ENCODE measurements around the gene COPS7A. TPM values are rescaled to one million over a fixed set of nuclear protein-coding genes. Genes with fewer than 3 reads are reported as not detected.

Gene COPS7A
- total RNA-seq, 1 experiment from 2014 or later, result 34.2 TPM

DNA sequence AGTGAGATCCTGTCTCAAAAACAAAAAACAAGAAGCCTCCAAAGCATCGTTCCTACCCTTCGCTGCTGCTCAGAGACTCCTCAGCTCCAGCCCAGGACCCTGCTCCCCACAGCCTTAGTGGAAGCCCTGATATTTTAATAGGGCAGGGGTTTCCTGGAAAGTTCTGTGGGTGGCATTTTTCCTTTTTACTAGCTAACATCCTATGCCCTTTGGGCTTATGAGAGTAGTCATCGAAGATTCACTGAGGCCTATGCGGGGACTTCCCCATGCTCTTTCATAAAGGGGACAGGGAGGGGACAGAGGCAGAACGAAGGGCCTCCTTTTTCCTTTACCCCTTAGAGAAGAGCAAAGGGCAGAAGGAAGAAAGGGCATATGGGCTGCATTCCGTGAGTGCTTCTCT is 56.7 kb downstream of the COPS7A start:
- no peak overlapping the region for H3K27ac Mint-ChIP-seq
- no peak overlapping the region for H2AK5ac ChIP-seq (ENCODE audit: insufficient read length, low read length)
- H3K4me1 Mint-ChIP-seq, result peaks cover 26 to 31% of the 10 kb centered on the region in 2 experiments

More for the DNA sequence above, 56.7 kb downstream of the COPS7A start:
- Histone ChIP-seq H2BK5ac (ENCODE audit: insufficient read length, low read length) (no peak overlapping the region), H4K8ac (replicated peaks; ENCODE audit: insufficient read length, low read depth, low read length) (no peak overlapping the region), H3K23ac (ENCODE audit: insufficient read length, low read depth, low read length) (no peak overlapping the region), H2BK15ac (ENCODE audit: low read depth, low read length) (no peak overlapping the region), H2BK20ac (ENCODE audit: low read depth, low read length, poor library complexity, severe bottlenecking) (no peak overlapping the region), H2BK12ac (ENCODE audit: insufficient read length, low read depth, low read length) (no peak overlapping the region), H3K23me2 (ENCODE audit: insufficient read length, low read depth, low read length, poor library complexity, severe bottlenecking) (peaks cover 10% of the 10 kb centered on the region), H3T11ph (ENCODE audit: low read length) (no peak overlapping the region), H2BK120ac (ENCODE audit: low read depth, low read length, poor library complexity, severe bottlenecking) (no peak overlapping the region), H4K20me1 (ENCODE audit: control insufficient read depth, insufficient read depth, insufficient read length) (no peaks in the 10 kb centered on the region), H3K79me1 (ENCODE audit: insufficient read depth, low read depth, low read length, poor library complexity, severe bottlenecking) (no peaks in the 10 kb centered on the region), H3K4me1 (ENCODE audit: insufficient read depth, low read length) (no peaks in the 10 kb centered on the region), H3K27me3 (ENCODE audit: insufficient read depth, low read length) (peaks cover 2% of the 10 kb centered on the region; the same call in 1 of the 2 replicates), H3K18ac (ENCODE audit: insufficient read length, low read depth, low read length) (no peak overlapping the region), H3K4ac (ENCODE audit: low read depth, low read length) (no peak overlapping the region), H3K4me2 (ENCODE audit: insufficient read depth, insufficient read length, low read length) (no peak overlapping the region), H4K5ac (ENCODE audit: insufficient read length, low read depth, low read length) (no peak overlapping the region), H3K56ac (ENCODE audit: insufficient read length, low read depth, low read length) (no peak overlapping the region), H3K9ac (ENCODE audit: extremely low read depth, insufficient read length, low read length) (no peak overlapping the region), H2AFZ (ENCODE audit: low read length) (no peak overlapping the region), H4K91ac (ENCODE audit: insufficient read length, low read depth, low read length) (no peak overlapping the region), H3K9me3 (ENCODE audit: control insufficient read depth, low read depth, low read length) (no peaks in the 10 kb centered on the region), H3K14ac (ENCODE audit: insufficient read depth, low read length) (no peak overlapping the region), H3K79me2 (ENCODE audit: insufficient read depth, low read length) (no peaks in the 10 kb centered on the region), H3K27ac (ENCODE audit: insufficient read length, low read depth, low read length) (no peak overlapping the region)
- Mint-ChIP-seq H3K4me3 (no peak overlapping the region; a peak in 1 of 5 replicates), H3K9me3 (no peaks in the 10 kb centered on the region), H3K36me3 (ENCODE audit: insufficient read depth in 1 of 3, low read depth in 3 of 3) (peaks cover under 1 to 12% (median 9%) of the 10 kb centered on the region in 3 experiments; a peak in 6 of 7 replicates), H3K27me3 (ENCODE audit: low read depth) (peaks cover 31% of the 10 kb centered on the region)
- TF ChIP-seq CTCF (conservative IDR thresholded peaks at IDR 0.05), result no peak
- WGBS (ENCODE audit: extremely low coverage, insufficient read length, low lambda C conversion rate), result no CpG with 5 or more reads among the region's 6 CpGs
- no peak for DNase-seq

Other genes with a start within 250 kb of the COPS7A start
- gene MRPL51, start 230.8 kb upstream of the COPS7A start, total RNA-seq (2021), result 321 and 329 TPM in 2 replicates
- gene NCAPD2, start 229.9 kb upstream of the COPS7A start, total RNA-seq (2021), result 105 and 114 TPM in 2 replicates
- gene GAPDH, start 189.5 kb upstream of the COPS7A start, total RNA-seq (2021), result 4,581 and 4,651 TPM in 2 replicates
- 16.3 and 17.9 TPM in 2 replicates for gene IFFO1, start 168.0 kb upstream of the COPS7A start, total RNA-seq (2021)
- 136 and 137 TPM in 2 replicates for gene NOP2, start 155.8 kb upstream of the COPS7A start, total RNA-seq (2021)
- 334 and 346 TPM in 2 replicates for gene CHD4, start 116.7 kb upstream of the COPS7A start, total RNA-seq (2021)
- gene LPAR5, start 88.1 kb upstream of the COPS7A start, total RNA-seq (2021), result 0.22 TPM in 2 replicates
- 1.3 and 1.9 TPM in 2 replicates for gene ACRBP, start 76.6 kb upstream of the COPS7A start, total RNA-seq (2021)
- gene ING4, start 60.9 kb upstream of the COPS7A start, total RNA-seq (2021), result 20.1 TPM in 2 replicates
- gene ZNF384, start 34.7 kb upstream of the COPS7A start, total RNA-seq (2021), result 83.5 and 88.0 TPM in 2 replicates
- gene PIANP, start 23.2 kb upstream of the COPS7A start, total RNA-seq (2021), result 5.2 and 6.6 TPM in 2 replicates
- 244 and 258 TPM in 2 replicates for gene MLF2, start 29.1 kb downstream of the COPS7A start, total RNA-seq (2021)
- gene PTMS, start 42.3 kb downstream of the COPS7A start, total RNA-seq (2021), result 422 and 438 TPM in 2 replicates
- 1.7 and 2.2 TPM in 2 replicates for gene LAG3, start 48.5 kb downstream of the COPS7A start, total RNA-seq (2021)
- gene CD4, start 65.5 kb downstream of the COPS7A start, total RNA-seq (2021), result 0.88 and 1.1 TPM in 2 replicates
- 4.6 and 6.1 TPM in 2 replicates for gene GPR162, start 97.8 kb downstream of the COPS7A start, total RNA-seq (2021)
- gene P3H3, start 104.4 kb downstream of the COPS7A start, total RNA-seq (2021), result 55.0 and 60.2 TPM in 2 replicates
- 17.3 and 20.0 TPM in 2 replicates for gene GNB3, start 116.9 kb downstream of the COPS7A start, total RNA-seq (2021)
- gene CDCA3, start 127.2 kb downstream of the COPS7A start, total RNA-seq (2021), result 45.1 and 48.6 TPM in 2 replicates
- gene USP5, start 128.1 kb downstream of the COPS7A start, total RNA-seq (2021), result 143 and 144 TPM in 2 replicates
- 1,177 and 1,211 TPM in 2 replicates for gene TPI1, start 143.5 kb downstream of the COPS7A start, total RNA-seq (2021)
- gene SPSB2, start 149.3 kb downstream of the COPS7A start, total RNA-seq (2021), result 13.7 and 16.3 TPM in 2 replicates
- 2.1 and 2.6 TPM in 2 replicates for gene LRRC23, start 180.8 kb downstream of the COPS7A start, total RNA-seq (2021)
- 165 and 166 TPM in 2 replicates for gene ENO2, start 190.5 kb downstream of the COPS7A start, total RNA-seq (2021)
- 97.9 and 103 TPM in 2 replicates for gene ATN1, start 203.9 kb downstream of the COPS7A start, total RNA-seq (2021)
- not detected in 2 replicates for gene RNU7-1, start 219.8 kb downstream of the COPS7A start, total RNA-seq (2021)
- 195 TPM in 2 replicates for gene C12orf57, start 220.0 kb downstream of the COPS7A start, total RNA-seq (2021)
- 18.2 and 19.8 TPM in 2 replicates for gene PTPN6, start 227.3 kb downstream of the COPS7A start, total RNA-seq (2021)
- 370 and 383 TPM in 2 replicates for gene PHB2, start 246.6 kb downstream of the COPS7A start, total RNA-seq (2021)
- gene EMG1, start 246.9 kb downstream of the COPS7A start, total RNA-seq (2021), result 62.7 and 67.4 TPM in 2 replicates